Mammary epithelial cell (primary cell): Measurements from ENCODE around the gene BECN2.

Source experiments
- CTCF ChIP-seq, 2 donors: IDR thresholded peaks in 1 of 2; conservative IDR thresholded peaks in 1 of 2; 2 replicates each; pipeline ENCODE4 v1.5.1; 2011 to 2012; ENCODE audit warnings: inconsistent platforms in 2 of 2, low read length in 2 of 2, mild to moderate bottlenecking in 2 of 2, control low read depth in 1 of 2, low read depth in 1 of 2; ENCODE audit not compliant: insufficient read depth in 1 of 2; ENCODE audit errors: extremely low read depth in 1 of 2
- EZH2 ChIP-seq: IDR thresholded peaks from 2 replicates; pipeline ENCODE4 v1.6.1; 2012; ENCODE audit warnings: low read length, inconsistent platforms, borderline replicate concordance

GRCh38 chr1:241926141-241926540 lies 31.4 kb upstream of the BECN2 start:
- no peak for TF ChIP-seq CTCF (conservative IDR thresholded peaks at IDR 0.05 in 1 of 2, IDR thresholded peaks at IDR 0.05 in 1 of 2; ENCODE audit: extremely low read depth in 1 of 2, insufficient read depth in 1 of 2, low read depth in 1 of 2, low read length in 2 of 2)
- TF ChIP-seq EZH2, result no peak
